RWPE2 (cell line): ENCODE results near the gene DERL2.
A peak's percentile ranks its signal among the peaks of the same experiment; 100 is the strongest.
"Not testable (repeated sequence)": the region's sequence is repeated elsewhere in the genome, so short reads cannot be mapped to it uniquely, and the experiment has no call there.

Experiments used
- ATAC-seq: fragments of 200-7000 bp; cut with Tn5 transposase; 3 replicates; pipeline ENCODE4 v1.9.1; 2021; ENCODE audit warnings: low read depth
- DNase-seq: peaks from one replicate; pipeline ENCODE4 v3.0.0-alpha.2; 2020; ENCODE audit warnings: low spot score
- H3K27ac ChIP-seq: fragments of 450-650 bp; 2 replicates; pipeline ENCODE4 v1.5.1; 2017; ENCODE audit warnings: mild to moderate bottlenecking; ENCODE audit not compliant: poor library complexity, severe bottlenecking
- H3K27me3 ChIP-seq: fragments of 250-450 bp; sonication (Bioruptor Pico); 2 replicates; pipeline ENCODE4 v1.5.1; 2021; ENCODE audit warnings: mild to moderate bottlenecking, moderate library complexity; ENCODE audit not compliant: insufficient read depth, poor library complexity, severe bottlenecking
- H3K36me3 ChIP-seq: fragments of 250-450 bp; sonication (Bioruptor Pico); 2 replicates; pipeline ENCODE4 v1.5.1; 2020; ENCODE audit warnings: low read depth, mild to moderate bottlenecking, moderate library complexity
- H3K4me1 ChIP-seq: fragments of 250-450 bp; sonication (Bioruptor Pico); 2 replicates; pipeline ENCODE4 v1.5.1; 2021; ENCODE audit warnings: mild to moderate bottlenecking, moderate library complexity; ENCODE audit not compliant: insufficient read depth, poor library complexity, severe bottlenecking
- H3K4me3 ChIP-seq: fragments of 250-450 bp; sonication (Bioruptor Pico); 2 replicates; pipeline ENCODE4 v1.5.1; 2021; ENCODE audit warnings: mild to moderate bottlenecking, moderate library complexity; ENCODE audit not compliant: severe bottlenecking
- H3K9me3 ChIP-seq: fragments of 250-450 bp; sonication (Bioruptor Pico); 2 replicates; pipeline ENCODE4 v1.5.1; 2021; ENCODE audit warnings: mild to moderate bottlenecking, moderate library complexity; ENCODE audit not compliant: severe bottlenecking
- CTCF ChIP-seq: fragments of 450-650 bp; IDR thresholded peaks from one replicate; pipeline ENCODE4 v1.5.1; 2017; ENCODE audit warnings: mild to moderate bottlenecking, moderate library complexity; ENCODE audit not compliant: poor library complexity, severe bottlenecking

DERL2 gene

DNA sequence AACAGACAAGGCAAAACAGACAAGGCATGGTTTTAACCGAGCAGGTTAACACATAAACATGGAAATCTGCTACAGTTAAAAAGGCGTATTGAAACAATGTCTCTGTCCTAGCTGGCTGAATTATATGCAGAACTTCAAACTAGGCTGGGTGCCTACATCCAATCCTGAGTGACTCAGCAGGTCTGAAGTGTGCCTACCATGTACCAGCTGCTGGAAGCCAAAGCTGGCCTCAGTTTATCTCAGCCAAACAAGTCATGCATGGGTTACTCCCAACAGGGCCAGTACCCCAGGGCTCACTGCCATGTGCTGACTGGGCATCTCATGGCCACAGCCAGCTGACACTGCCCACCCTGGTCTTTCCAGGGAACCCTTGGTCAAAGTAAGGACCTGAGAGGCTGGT is 51.0 kb downstream of the DERL2 start:
- H3K9me3 ChIP-seq, result no peaks in the 10 kb centered on the region
- H3K36me3 ChIP-seq, result peaks cover 74% of the 10 kb centered on the region
- no peaks in the 10 kb centered on the region for H3K27me3 ChIP-seq
- no peak overlapping the region for H3K4me3 ChIP-seq
- H3K4me1 ChIP-seq, result peaks cover 11% of the 10 kb centered on the region
- H3K27ac ChIP-seq, result no peak overlapping the region
- TF ChIP-seq CTCF, result no peak
- DNase-seq (no peak), ATAC-seq (no peak)

- DNase-seq, result no peak
- Histone ChIP-seq H3K27me3 (no peaks in the 10 kb centered on the region), H3K27ac (peak overlapping the region; percentile 38), H3K36me3 (peaks cover 91% of the 10 kb centered on the region), H3K9me3 (no peaks in the 10 kb centered on the region), H3K4me3 (no peak overlapping the region), H3K4me1 (peaks cover 7% of the 10 kb centered on the region)
- TF ChIP-seq CTCF, result no peak
- peak; percentile 83 for ATAC-seq
Observed at GRCh38 chr17:5431949-5432556, 53.9 kb downstream of the DERL2 start.

GRCh38 chr17:5431234-5431633 is 54.7 kb downstream of the DERL2 start:
- H3K27me3 ChIP-seq, H3K9me3 ChIP-seq, H3K4me1 ChIP-seq, DNase-seq, ATAC-seq, H3K4me3 ChIP-seq: not testable (repeated sequence)
- Histone ChIP-seq H3K27ac (peak overlapping the region; percentile 38), H3K36me3 (peaks cover 91% of the 10 kb centered on the region)

DNA sequence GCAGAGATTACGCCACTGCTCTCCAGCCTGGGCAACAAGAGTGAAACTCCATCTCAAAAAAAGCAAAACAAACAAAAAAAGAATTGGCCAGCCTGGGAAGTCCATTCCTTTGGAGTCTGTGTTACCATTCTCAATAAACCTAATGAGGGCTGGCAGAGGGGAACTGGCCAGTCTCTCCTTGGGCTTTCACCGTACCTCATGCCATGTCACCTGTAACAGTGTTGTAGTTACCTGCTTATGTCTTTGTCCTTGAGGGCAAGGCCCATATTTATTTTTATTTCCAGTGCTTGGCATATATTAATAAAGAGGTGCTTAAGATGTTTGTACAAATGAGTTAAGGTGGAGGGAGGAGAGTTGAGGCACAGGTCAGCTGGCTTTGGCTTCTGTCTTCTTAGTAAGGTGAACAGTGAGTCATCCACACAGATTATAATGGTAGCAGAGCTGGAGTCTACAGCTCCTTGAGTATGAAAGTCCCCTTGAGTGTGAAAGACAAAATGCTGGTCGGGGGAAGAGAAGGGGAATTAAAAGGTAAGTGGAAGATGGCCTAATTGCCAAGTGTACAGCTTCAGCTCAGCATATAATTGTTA is 55.5 kb downstream of the DERL2 start:
- DNase-seq (no peak), ATAC-seq (no peak)
- Histone ChIP-seq H3K4me3 (no peak overlapping the region), H3K36me3 (peaks cover 94% of the 10 kb centered on the region), H3K4me1 (peaks cover 4% of the 10 kb centered on the region), H3K27me3 (no peaks in the 10 kb centered on the region), H3K27ac (no peak overlapping the region), H3K9me3 (no peaks in the 10 kb centered on the region)
- TF ChIP-seq CTCF, result no peak

DNA sequence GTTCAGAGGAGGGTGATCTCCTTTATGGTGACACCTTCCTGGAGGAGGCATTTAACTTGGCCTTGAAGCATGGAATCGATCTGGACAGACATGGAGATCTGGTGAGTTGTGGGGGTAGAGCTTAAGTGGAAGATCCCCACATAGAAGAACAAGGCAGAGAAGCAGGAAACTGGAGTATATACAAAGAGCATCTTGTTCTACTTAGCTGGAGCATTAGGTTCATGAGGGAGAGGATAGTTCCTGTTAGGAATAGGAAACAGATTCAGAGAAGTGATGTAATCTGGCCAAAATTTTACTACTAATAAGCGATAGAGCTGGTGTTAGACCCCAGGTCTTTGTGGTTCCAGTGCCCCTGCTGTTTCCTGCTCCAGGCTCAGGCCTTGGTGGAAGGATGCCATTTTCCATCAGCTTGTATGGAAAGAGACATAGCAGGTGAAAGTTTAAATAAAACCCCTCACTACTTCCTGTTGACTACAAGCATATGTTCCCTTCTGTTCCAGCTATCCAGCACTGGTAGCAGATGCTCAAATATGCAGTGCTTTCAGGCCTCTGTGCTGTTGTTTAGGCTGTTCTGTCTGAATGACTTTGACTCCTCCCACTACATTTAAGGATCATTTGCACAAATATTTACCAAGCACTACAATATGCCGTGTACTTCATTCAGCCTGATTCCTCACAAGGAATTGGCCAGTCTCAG is 56.6 kb downstream of the DERL2 start:
- no peaks in the 10 kb centered on the region for H3K27me3 ChIP-seq
- no peak for TF ChIP-seq CTCF
- H3K9me3 ChIP-seq, result no peaks in the 10 kb centered on the region
- no peak overlapping the region for H3K4me3 ChIP-seq
- no peak overlapping the region for H3K27ac ChIP-seq
- no peak for ATAC-seq
- H3K4me1 ChIP-seq, result peaks cover 4% of the 10 kb centered on the region
- H3K36me3 ChIP-seq, result peaks cover 95% of the 10 kb centered on the region
- no peak for DNase-seq
